CD4-positive, alpha-beta T cell (primary cell): Measurements from ENCODE around the gene SFTPB. TPM values are rescaled to one million over a fixed set of nuclear protein-coding genes. Genes with fewer than 3 reads are reported as not detected.
"Not testable (repeated sequence)": the region's sequence is repeated elsewhere in the genome, so short reads cannot be mapped to it uniquely, and the experiment has no call there.

Experiments used
- ATAC-seq: fragments of 200-7000 bp; cut with Tn5 transposase; one replicate; pipeline ENCODE4 v1.10.0; 2022; ENCODE audit warnings: mild to moderate bottlenecking; ENCODE audit not compliant: poor library complexity
- CTCF ChIA-PET: fragments of 350-600 bp; sonication (Branson Sonifier 250); formaldehyde crosslinking; loops from one replicate; lab custom pipeline; 2021; ENCODE audit warnings: antibody characterized with exemption, inconsistent platforms; lab: Charles Lee
- POLR2A ChIA-PET: fragments of 350-600 bp; sonication (Branson Sonifier 250); formaldehyde crosslinking; loops from one replicate; lab custom pipeline; 2021; ENCODE audit warnings: antibody characterized with exemption, inconsistent platforms; lab: Charles Lee
- DNase-seq, 14 experiments: peaks; one replicate each; pipeline ENCODE4 v3.0.0-alpha.2; 2013 to 2020; ENCODE audit warnings: mixed read lengths in 2 of 14
- H3K27ac ChIP-seq, 2 donors: one replicate each; pipeline versions ENCODE4 v1.5.1 to v1.7.0; 2013; ENCODE audit warnings: low read length in 2 of 2, low read depth in 1 of 2, mild to moderate bottlenecking in 1 of 2
- H3K27me3 ChIP-seq, 2 experiments: 1 replicate in 1 of 2; 2 replicates in 1 of 2; pipeline versions ENCODE4 v1.6.1 to v1.7.0; 2013; ENCODE audit warnings: low read length in 2 of 2, control low read depth in 1 of 2, mild to moderate bottlenecking in 1 of 2, moderate library complexity in 1 of 2; ENCODE audit not compliant: insufficient read depth in 2 of 2, control insufficient read depth in 1 of 2
- H3K36me3 ChIP-seq: one replicate; pipeline ENCODE4 v1.6.1; 2013; ENCODE audit warnings: low read length, control low read depth; ENCODE audit not compliant: insufficient read depth
- H3K4me1 ChIP-seq: one replicate; pipeline ENCODE4 v1.6.1; 2013; ENCODE audit warnings: low read length, control low read depth; ENCODE audit not compliant: insufficient read depth
- H3K4me3 ChIP-seq: one replicate; pipeline ENCODE4 v1.5.1; 2013; ENCODE audit warnings: mild to moderate bottlenecking, low read length, moderate library complexity
- H3K9me3 ChIP-seq, 2 experiments: 1 replicate in 1 of 2; 2 replicates in 1 of 2; pipeline versions ENCODE4 v1.6.1 to v1.7.0; 2013; ENCODE audit warnings: low read length in 2 of 2, mild to moderate bottlenecking in 2 of 2, control low read depth in 1 of 2, moderate library complexity in 1 of 2; ENCODE audit not compliant: control insufficient read depth in 1 of 2, insufficient read depth in 1 of 2
- H3K27ac Mint-ChIP-seq: one replicate; pipeline ENCODE4 v1.8.0; 2020; ENCODE audit warnings: mixed read lengths
- H3K27me3 Mint-ChIP-seq: one replicate; pipeline ENCODE4 v1.8.0; 2021; ENCODE audit warnings: mixed read lengths
- H3K36me3 Mint-ChIP-seq: one replicate; pipeline ENCODE4 v1.8.0; 2021; ENCODE audit warnings: low read depth, mixed read lengths
- H3K4me1 Mint-ChIP-seq: one replicate; pipeline ENCODE4 v1.8.0; 2021; ENCODE audit warnings: low read depth, mixed read lengths
- H3K4me3 Mint-ChIP-seq: one replicate; pipeline ENCODE4 v1.8.0; 2020; ENCODE audit warnings: mild to moderate bottlenecking, mixed read lengths
- H3K9me3 Mint-ChIP-seq: one replicate; pipeline ENCODE4 v1.8.0; 2020; ENCODE audit warnings: mixed read lengths
- CTCF ChIP-seq: fragments of 200-600 bp; IDR thresholded peaks from one replicate; pipeline ENCODE4 v1.8.0; 2022; ENCODE audit warnings: antibody characterized with exemption, mild to moderate bottlenecking
- intact Hi-C, 2 experiments: fragments of 100-400 bp; cut with DNase I in 1 of 2; cut with micrococcal nuclease in 1 of 2; formaldehyde crosslinking; loops; one replicate each; pipeline versions ENCODE4 v1.15.1 to v1.9.0; 2023 to 2025; cut with DNase I, micrococcal nuclease
- total RNA-seq, 174 experiments: library from RNA in 2 of 174; stranded (reverse) in 2 of 174; gene quantifications; one replicate each; pipeline ENCODE4 v1.2.3 and lab custom pipeline; 2021 to 2026

SFTPB gene
- total RNA-seq, 2 experiments from 2014 or later, result not detected

GRCh38 chr2:85714841-85715240 lies 46.8 kb upstream of the SFTPB start:
- Histone ChIP-seq H3K4me1 (peaks cover 4% of the 10 kb centered on the region), H3K4me3 (no peak overlapping the region), H3K27me3 (no peaks in the 10 kb centered on the region), H3K27ac (no peak overlapping the region), H3K36me3 (no peaks in the 10 kb centered on the region), H3K9me3 (no peaks in the 10 kb centered on the region)
- POLR2A ChIA-PET, result no interaction called here
- DNase-seq (no peak), ATAC-seq (no peak)
- Mint-ChIP-seq H3K27me3 (no peaks in the 10 kb centered on the region), H3K4me3 (no peak overlapping the region), H3K27ac (no peak overlapping the region), H3K36me3 (no peaks in the 10 kb centered on the region), H3K4me1 (no peaks in the 10 kb centered on the region), H3K9me3 (no peaks in the 10 kb centered on the region)
- intact Hi-C loops, result no loop called here
- no peak for TF ChIP-seq CTCF
- CTCF ChIA-PET, result no interaction called here

GRCh38 chr2:85714421-85714820 lies 46.4 kb upstream of the SFTPB start:
- H3K36me3 Mint-ChIP-seq, H3K4me1 ChIP-seq, H3K4me3 ChIP-seq, H3K27ac Mint-ChIP-seq, intact Hi-C loops, H3K4me1 Mint-ChIP-seq, H3K27ac ChIP-seq, ATAC-seq, H3K9me3 Mint-ChIP-seq, H3K9me3 ChIP-seq, POLR2A ChIA-PET, H3K27me3 ChIP-seq, H3K27me3 Mint-ChIP-seq, H3K36me3 ChIP-seq, H3K4me3 Mint-ChIP-seq: not testable (repeated sequence)
- CTCF ChIA-PET, result interaction anchor here (0.6 kb wide), 1 partner anchor 14 kb away, joined by 4 read pairs; no protein-coding TSS in a partner anchor
- peak in 1 of 14 experiments; percentile 25 for DNase-seq

- peaks cover 4% of the 10 kb centered on the region for H3K4me1 ChIP-seq
- ChIA-PET CTCF (interaction anchor here (0.6 kb wide), 1 partner anchor 15 kb away, joined by 4 read pairs; no protein-coding TSS in a partner anchor), POLR2A (no interaction called here)
- H3K9me3 Mint-ChIP-seq, result no peaks in the 10 kb centered on the region
- H3K9me3 ChIP-seq, result no peaks in the 10 kb centered on the region
- intact Hi-C loops, result no loop called here
- no peaks in the 10 kb centered on the region for H3K36me3 ChIP-seq
- DNase-seq, result peak in 1 of 14 experiments; percentile 5
- no peaks in the 10 kb centered on the region for H3K4me1 Mint-ChIP-seq
- no peak overlapping the region for H3K27ac ChIP-seq
- H3K27ac Mint-ChIP-seq, result no peak overlapping the region
- no peaks in the 10 kb centered on the region for H3K36me3 Mint-ChIP-seq
- ATAC-seq, result no peak
- no peak for TF ChIP-seq CTCF
- no peak overlapping the region for H3K4me3 Mint-ChIP-seq
- H3K27me3 Mint-ChIP-seq, result no peaks in the 10 kb centered on the region
- no peak overlapping the region for H3K4me3 ChIP-seq
- no peaks in the 10 kb centered on the region for H3K27me3 ChIP-seq
Measured at GRCh38 chr2:85713836-85714235, 45.8 kb upstream of the SFTPB start.
